ENCODE measurements around the gene HDAC1.

HDAC1 gene

GRCh38 chr1:32291708-32292538 is at the start of gene HDAC1:
HDAC1 (plus strand) TSS chr1:32292083; CDS start chr1:32292170, 87 bp downstream.
- no peak for TF ChIP-seq CTCF (conservative IDR thresholded peaks at IDR 0.05)
- H3K27ac ChIP-seq = peak within 1 kb of the TSS; percentile 87

- peak overlapping the region; percentile 84 for H3K27ac ChIP-seq
- TF ChIP-seq CTCF (conservative IDR thresholded peaks at IDR 0.05) = no peak
Observed at GRCh38 chr1:32242341-32242851, 49.5 kb upstream of the HDAC1 start.

- TF ChIP-seq CTCF (conservative IDR thresholded peaks at IDR 0.05) = no peak
Observed at GRCh38 chr1:32246888-32247273, 45.0 kb upstream of the HDAC1 start, which contains the start of gene FAM167B. FAM167B (plus strand) TSS chr1:32247222; CDS start chr1:32247422, 200 bp downstream.

GRCh38 chr1:32247452-32247851 is 44.4 kb upstream of the HDAC1 start:
- TF ChIP-seq CTCF (conservative IDR thresholded peaks at IDR 0.05) = no peak
- no peak overlapping the region for H3K27ac ChIP-seq

More at GRCh38 chr1:32246888-32247273, 45.0 kb upstream of the HDAC1 start, which contains the start of gene FAM167B:
- no peak within 1 kb of the TSS for H3K27ac ChIP-seq

- TF ChIP-seq CTCF (conservative IDR thresholded peaks at IDR 0.05) = peak; percentile 23; the same call in 1 of the 2 replicates
- H3K27ac ChIP-seq = no peak overlapping the region
Observed at GRCh38 chr1:32247983-32248889, 43.6 kb upstream of the HDAC1 start.

GRCh38 chr1:32249831-32250525 is 41.9 kb upstream of the HDAC1 start:
- TF ChIP-seq CTCF (conservative IDR thresholded peaks at IDR 0.05) = no peak
- H3K27ac ChIP-seq = no peak overlapping the region
